ENCODE results near the gene ANGPTL4.
"Not testable (repeated sequence)": the region's sequence is repeated elsewhere in the genome, so short reads cannot be mapped to it uniquely, and the experiment has no call there.

ANGPTL4 gene, protein sequence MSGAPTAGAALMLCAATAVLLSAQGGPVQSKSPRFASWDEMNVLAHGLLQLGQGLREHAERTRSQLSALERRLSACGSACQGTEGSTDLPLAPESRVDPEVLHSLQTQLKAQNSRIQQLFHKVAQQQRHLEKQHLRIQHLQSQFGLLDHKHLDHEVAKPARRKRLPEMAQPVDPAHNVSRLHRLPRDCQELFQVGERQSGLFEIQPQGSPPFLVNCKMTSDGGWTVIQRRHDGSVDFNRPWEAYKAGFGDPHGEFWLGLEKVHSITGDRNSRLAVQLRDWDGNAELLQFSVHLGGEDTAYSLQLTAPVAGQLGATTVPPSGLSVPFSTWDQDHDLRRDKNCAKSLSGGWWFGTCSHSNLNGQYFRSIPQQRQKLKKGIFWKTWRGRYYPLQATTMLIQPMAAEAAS

DNA sequence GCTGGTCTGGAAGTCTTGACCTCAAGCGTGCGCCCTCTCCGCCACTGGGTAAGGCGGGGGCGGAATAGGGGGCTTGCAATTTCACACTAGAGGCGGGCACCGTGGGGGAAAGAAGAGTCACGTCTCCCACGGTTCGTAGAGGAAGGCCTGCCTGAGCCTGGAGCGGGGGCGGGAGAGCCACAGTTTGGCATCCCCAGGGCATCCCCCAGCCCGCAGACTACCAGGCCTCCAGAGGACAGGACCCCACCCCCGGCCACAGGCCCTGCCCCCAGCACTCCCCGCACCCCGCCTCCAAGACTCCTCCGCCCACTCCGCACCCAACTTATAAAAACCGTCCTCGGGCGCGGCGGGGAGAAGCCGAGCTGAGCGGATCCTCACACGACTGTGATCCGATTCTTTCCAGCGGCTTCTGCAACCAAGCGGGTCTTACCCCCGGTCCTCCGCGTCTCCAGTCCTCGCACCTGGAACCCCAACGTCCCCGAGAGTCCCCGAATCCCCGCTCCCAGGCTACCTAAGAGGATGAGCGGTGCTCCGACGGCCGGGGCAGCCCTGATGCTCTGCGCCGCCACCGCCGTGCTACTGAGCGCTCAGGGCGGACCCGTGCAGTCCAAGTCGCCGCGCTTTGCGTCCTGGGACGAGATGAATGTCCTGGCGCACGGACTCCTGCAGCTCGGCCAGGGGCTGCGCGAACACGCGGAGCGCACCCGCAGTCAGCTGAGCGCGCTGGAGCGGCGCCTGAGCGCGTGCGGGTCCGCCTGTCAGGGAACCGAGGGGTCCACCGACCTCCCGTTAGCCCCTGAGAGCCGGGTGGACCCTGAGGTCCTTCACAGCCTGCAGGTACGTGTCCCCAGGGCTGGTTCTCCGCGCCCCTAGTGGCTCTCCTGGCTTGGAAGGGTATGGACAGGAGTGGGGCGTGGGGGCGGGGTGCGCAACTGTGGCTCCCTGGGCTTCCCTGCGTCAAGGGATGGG is at the start of gene ANGPTL4:
Gene ANGPTL4, plus strand, starts transcription at position 353 of the 969 bp plus-strand sequence. Its CDS starts 167 bp downstream, at position 520.
- no peak for DNase-seq (ENCODE audit: low read depth)

DNA sequence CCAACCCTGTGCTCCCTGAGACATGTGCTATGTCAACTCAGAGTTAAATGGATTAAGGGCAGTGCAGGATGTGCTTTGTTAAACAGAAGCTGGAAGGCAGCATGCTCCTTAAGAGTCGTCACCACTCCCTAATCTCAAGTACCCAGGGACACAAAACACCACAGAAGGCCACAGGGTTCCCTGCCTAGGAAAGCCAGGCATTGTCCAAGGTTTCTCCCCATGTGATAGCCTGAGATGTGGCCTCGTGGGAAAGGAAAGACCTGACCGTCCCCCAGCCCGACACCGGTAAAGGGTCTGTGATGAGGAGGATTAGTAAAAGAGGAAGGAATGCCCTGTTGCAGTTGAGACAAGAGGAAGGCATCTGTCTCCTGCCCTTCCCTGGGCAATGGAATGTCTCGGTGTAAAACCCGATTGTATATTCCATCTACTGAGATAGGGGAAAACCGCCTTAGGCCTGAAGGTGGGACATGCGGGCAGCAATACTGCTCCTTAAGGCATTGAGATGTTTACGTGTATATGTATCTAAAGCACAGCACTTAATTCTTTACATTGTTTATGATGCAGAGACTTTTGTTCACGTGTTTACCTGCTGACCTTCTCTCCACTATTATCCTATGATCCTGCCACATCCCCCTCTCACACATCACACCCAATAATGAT is 48.8 kb upstream of the ANGPTL4 start:
- not testable (repeated sequence) for DNase-seq (ENCODE audit: low read depth)

DNA sequence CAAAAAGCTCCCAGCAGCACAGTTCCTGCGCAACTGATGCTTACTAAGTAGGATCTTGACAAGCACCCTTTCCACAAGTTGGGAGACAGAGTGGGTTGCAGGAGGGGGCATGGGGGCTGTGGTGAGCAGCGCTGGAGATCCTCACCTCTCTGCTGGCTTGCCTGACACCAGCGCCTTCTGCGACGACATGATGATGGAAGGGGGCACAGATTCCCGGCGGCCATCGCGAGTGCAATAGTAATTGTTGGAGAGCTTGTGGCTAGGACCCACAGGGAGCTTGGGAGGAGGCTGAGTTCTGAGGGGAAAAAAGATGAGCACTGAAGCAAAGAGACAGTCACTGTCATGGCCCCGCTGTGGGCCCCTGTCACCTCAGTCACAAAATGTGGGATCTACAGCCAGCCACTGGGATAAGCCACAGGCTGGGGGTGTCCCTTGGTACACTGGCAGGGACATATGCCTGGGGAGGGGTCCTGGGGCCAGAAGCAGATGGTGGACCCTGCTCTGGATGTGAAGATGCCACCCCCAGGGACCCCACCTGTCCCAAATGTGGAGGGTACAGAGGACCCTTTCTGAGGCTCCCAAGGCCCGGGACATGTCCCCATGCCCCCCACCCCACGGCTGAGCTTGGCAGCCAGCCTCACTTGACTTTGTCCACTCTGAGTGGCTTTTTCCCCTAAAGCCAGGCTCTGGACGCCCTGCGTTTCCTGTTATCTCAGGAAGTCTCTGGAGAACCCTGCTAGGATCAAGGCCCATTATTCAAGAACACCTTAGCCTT is 47.4 kb upstream of the ANGPTL4 start:
- no peak for DNase-seq (ENCODE audit: low read depth)

DNA sequence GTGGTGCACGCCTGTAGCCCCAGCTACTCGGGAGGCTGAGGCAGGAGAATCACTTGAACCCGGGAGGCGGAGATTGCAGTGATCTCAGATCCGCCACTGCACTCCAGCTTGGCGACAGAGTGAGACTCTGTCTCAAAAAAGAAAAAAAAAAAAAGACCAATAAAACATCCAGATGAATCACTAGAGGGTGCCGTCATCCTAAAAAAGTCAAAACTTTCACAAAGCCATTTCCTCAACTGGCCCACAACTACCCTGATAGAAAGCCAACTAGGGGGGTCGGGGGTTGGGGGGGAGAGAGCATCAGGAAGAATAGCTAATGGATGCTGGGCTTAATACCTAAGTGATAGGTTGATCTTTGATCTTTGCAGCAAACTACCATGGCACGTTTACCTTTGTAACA is 45.1 kb upstream of the ANGPTL4 start:
- DNase-seq (ENCODE audit: low read depth) = not testable (repeated sequence)

DNA sequence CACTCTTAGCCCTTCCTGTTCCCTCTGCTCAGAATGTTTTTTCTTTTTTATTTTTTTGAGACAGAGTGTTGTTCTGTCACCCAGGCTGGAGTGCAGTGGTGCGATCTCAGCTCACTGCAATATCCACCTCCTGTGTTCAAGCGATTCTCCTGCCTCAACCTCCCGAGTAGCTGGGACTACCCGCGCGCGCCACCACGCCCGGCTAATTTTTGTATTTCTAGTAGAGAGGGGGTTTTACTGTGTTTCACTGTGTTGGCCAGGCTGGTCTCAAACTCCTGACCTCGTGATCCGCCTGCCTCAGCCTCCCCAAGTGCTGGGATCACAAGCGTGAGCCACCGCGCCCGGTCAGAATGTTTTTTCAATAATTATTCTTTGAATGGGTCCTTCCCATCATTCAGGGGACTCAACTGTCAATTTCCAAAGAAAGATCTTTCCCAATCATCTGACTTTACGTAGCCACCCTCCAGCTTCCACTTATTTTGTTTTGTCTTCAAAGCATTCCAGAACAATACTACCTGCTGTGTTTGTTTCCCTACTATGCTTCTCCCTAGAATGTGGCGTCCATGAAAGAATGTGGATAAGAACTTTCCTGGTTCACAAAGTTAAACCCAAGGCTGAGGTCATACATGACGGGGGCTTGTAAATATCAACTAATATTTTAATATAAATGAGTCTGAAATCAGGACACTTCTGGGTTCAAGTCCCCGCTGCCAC is 44.0 kb upstream of the ANGPTL4 start:
- no peak for DNase-seq (ENCODE audit: low read depth)

DNA sequence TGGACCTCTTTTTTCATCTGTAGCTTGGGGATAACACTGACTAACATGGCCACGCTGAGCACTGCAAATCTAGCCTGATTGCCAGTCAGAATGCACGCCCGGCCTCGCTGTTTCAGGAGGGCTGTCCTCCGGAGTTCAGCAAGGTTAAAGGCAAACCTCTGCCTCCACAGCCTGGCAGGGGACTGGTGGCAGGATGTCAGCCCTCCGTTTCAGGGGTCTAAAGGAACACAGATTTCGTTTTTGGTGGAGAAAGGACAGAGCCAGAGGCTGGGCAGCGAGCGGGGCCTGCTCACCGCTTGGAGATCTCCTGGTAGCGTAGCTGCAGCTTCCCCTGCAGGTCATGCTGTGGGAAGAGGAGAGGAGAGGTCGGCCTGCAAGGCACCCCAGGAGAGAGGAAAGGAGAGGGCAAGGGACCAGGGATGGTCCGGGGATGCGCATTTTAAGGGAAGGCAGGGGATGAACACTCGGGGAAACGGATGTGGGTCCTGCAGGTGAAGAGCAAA is 43.3 kb upstream of the ANGPTL4 start:
- DNase-seq (ENCODE audit: low read depth) = no peak

DNA sequence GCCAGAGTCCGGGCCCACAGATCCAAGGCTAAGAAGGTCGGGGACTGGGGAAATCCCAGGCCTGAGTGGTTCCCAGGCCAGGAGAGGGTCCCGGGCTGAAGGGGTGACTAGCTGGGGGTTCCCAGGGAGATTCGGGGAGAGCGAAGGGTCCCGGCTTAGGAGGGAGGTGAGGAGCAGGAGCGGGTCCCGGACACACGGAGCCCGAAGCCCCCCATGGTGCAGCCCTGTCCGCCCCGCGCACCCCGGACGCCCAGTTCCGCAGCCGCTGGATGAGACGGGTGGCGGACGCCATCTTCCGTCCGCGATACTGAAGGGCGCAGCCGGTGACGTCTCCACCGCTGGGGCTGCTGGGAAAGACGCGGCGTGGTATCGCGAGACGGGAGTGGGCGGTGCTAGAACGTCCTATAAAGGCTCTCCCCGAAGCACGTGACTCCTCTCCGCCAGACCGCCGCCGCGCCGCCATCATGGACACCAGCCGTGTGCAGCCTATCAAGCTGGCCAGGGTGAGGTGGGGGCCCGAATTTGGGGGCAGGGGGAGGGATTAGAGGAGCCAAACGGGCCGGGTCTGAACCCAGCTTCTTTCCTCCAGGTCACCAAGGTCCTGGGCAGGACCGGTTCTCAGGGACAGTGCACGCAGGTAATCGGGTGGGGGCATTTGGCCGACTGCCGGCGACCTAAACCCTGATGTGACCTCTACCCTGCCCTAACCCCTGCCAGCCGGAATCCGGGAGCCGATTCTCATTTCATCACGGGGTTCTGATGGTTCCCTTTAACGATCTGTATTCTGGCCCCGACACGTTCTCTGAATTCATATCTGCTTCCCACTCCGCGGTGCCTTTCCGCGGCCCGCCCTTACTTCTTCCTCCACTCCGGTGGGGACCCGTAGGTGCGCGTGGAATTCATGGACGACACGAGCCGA is 42.6 kb upstream of the ANGPTL4 start, which contains the start of the genes NDUFA7 and RPS28:
Gene NDUFA7, minus strand, starts transcription at position 309 of the 919 bp plus-strand sequence. Its CDS starts 17 bp downstream, at position 292.
Gene RPS28, plus strand, starts transcription at position 430 of the 919 bp plus-strand sequence. Its CDS starts 35 bp downstream, at position 465.
- DNase-seq (ENCODE audit: low read depth) = peak; percentile 96

DNA sequence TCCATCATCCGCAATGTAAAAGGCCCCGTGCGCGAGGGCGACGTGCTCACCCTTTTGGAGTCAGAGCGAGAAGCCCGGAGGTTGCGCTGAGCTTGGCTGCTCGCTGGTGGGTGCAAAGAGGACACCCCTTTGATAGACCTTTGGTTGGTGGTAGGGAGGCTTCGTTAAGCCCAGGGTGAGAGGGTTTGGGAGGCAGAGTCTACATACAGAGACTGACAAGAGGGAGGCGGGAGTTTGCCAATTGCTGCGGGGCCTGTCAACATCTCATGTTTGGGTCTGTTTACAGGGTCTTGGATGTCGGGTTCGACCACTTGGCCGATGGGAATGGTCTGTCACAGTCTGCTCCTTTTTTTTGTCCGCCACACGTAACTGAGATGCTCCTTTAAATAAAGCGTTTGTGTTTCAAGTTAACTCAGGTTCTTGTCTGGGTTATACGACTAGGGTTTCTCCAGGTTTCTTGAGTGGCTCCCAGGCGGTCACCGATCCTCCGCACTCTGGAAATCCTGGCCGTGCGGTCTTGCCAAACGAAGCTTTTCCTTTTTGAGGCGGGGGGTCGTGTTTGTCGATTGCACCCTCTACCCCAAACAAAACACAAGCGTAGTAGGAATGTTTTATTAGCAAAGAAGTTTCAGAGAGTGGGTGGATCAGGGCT is 41.8 kb upstream of the ANGPTL4 start:
- DNase-seq (ENCODE audit: low read depth) = no peak

DNA sequence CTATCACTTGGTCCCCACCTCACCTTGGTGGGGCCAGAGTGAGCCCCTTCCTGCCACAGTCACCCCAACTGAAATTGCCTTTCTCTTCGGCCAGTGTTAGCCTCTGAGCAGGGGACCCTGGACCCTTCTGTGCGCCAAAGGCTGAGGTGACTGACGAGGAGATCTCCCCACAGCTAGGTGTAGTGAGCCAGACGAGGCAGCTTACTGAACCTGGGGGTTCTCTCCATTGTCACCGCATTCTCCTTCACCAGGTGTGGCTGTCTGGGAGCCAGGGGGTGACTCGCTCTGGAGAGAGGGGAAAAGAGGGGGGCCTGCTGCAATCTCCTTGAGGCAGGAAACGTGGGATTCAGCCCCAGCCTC is 41.3 kb upstream of the ANGPTL4 start:
- no peak for DNase-seq (ENCODE audit: low read depth)

DNA sequence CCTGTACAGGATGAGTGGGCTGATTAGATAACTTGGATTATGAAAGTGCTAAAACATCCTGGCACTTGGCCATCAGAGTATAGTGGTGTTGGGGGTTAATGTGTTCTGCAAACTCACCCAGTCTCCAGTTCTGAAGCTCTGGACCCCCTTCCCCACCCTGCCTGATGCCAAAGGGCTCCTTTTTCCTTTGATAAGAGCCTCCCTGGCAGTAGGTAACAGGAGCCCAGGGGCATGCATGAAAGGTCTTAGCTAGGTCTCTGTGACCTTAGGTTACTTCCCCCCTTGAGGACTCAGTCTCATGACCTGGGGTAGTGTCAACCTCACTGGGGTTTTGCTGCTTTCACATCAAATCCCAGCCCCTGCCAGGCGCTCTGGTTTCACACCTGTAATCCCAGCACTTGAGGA is 40.2 kb upstream of the ANGPTL4 start:
- no peak for DNase-seq (ENCODE audit: low read depth)

DNA sequence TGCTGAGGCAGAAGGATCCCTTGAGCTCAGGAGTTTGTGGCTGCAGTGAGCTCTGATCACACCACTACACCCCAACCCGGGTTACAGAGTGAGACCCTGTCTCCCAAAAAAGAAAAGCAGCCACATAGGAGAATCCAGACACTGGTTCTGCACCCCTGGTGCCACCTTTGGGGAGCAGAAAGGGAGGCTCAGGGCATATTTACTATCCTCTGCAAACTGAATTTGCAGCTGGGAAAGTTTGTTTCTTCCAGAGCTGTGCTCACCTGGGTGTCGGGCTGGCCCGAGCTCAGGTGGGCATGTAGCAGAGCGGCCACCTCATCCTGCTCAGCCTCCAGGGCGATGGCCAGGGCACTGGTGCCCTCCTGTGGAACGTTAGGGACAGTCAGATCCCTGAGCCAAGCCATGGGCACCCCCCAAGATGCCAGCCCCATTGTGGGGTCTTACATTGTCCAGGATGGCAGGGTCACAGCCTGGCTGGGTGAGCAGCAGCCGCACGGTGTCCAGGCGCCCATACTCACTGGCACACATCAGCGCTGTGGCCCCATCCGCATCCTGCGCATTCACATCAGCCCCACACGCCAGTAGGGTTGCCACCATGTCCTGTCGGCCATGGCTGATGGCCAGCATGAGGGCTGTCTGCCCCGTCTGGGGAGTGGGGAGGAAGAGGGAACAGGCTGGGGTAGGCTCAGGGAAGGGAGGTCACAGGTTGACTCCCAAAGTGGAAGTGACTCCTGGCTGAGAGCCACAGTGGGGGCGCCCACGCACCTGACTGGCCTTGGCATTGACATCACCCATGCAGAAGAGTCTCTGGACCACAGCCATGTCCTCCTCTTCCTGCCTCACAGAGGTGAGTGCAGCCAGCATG is 39.5 kb upstream of the ANGPTL4 start:
- no peak for DNase-seq (ENCODE audit: low read depth)

DNA sequence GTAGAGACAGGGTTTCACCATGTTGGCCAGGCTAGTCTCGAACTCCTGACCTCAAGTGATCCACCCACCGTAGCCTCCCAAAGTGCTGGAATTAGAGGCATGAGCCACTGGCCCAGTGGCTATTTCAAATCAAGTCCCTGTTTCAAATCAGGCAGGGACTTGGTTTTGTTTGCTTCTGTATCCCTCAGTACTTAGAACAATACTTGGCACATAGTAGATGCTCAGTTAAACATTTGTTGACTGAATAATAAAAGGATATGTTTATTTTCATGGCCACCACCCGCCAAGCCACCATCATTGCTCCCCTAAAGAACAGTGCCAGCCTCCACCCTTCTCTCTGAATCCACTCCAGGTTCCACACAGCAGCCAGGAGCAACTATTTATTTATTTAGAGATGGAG is 38.5 kb upstream of the ANGPTL4 start:
- no peak for DNase-seq (ENCODE audit: low read depth)

DNA sequence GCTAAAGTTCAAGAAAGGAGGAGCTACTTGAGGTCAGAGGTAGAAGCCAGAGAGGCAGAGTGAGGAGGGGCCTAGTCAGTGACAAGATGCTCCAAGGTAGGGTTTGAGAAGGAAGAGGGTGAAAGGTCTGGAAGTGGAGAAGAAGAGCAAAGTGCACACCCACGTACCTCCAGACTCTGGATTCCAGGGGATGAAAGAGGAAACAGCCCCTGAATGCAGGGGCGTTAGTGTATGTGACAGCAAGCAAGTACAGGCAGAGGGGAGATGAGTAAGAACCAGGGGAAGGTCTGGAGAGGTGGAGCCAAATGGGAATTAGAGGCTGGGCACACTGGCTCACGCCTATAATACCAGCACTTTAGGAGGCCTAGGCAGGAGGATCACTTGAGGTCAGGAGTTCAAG is 34.0 kb upstream of the ANGPTL4 start:
- DNase-seq (ENCODE audit: low read depth) = no peak

DNA sequence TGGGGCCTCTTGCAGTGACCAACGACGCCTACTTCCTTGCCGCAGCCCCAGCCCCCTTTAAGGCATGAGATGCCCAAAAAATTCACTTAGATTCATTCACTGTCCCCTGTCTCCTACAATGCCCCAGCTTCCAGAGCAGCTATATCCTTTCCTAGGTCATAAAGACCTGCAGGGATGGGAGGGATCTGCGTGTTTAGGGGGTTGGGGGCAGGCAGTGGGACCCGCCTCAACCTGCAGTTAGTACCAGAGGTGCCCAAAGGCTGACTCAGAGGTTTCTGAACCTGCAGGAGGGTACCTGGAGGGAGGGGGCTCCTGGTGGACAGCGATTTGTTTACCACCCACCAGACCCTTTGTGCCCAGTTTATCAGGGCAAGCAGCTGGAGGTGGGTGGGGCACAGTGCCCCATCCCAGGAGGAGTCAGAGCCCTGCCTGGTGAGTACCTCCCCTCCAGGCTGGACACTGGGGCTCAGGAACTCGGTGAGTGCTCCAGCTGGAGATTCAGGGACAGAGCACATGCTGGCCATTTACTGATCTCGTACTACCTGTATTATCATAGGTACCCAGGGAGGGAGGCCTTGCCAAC is 32.6 kb upstream of the ANGPTL4 start:
- no peak for DNase-seq (ENCODE audit: low read depth)

DNA sequence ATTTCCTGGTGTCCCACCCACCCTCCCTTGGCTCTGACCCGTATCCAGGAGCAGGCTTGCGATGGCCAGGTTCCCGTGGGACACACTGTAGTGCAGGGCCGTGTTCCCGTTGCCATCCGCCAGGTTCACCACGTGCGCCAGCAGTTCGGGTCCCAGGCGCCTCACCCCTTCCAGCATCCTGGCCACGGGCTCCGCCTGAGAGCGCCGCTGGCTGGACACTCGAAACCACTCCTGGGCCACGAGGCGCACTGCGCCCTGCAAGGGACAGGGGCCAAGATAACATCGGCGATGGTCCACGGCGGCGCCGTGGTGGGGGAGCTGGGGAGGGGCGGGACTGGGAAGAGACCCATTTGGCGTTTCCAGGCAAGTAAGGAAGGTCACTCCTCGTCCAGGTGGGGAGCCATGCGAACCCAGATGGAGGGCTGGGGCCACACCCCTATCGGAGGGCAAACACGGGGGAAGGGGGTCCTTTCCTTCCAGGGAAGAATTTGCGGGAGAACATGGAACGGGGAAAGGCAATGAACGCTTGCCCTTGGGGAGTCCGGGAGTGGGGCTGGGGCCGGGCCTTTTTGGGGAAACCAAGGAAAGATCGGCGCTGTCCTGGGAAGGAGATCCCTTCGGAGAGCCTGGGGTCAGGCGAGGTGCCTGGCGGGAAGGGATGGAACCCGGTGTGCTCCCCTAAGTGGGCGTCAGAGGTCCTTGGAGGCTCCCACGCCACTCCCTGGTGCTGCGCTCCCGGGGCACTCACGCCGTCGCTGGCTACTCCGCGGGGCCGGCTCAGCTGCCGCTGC is 30.8 kb upstream of the ANGPTL4 start:
- DNase-seq (ENCODE audit: low read depth) = no peak

DNA sequence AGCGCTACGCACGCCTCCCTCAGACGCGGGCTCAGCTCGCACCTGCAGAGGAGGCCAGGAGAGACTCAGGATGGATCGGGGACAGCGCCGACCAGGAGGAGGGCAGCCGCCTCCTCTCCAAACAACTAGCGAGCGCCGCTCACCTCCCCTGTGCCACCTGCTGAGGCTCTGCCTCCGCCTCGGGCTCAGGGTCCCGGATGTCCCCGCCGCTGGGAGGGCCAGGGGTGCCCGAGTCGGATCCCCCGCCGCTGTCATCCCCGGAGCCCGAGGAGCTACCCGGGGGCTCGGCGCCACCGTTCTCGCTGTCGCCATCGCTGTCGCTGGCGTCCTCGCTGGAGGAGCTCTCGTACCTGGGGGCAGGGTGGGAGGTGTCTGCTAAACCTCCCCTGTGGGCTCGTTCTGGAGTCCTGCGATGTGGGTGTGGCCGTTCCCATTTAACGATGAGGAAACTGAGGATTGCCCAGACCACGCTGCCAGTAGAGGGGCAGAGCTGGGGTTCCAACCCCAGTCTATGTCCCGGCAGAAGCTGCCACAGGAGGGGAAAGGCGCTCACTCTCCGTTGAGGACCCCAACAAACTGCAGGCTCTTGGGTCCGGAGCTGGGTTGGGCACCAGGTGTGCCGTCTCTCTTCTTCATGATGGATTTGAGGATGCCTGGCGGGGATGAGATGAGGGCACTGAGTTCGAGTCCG is 30.0 kb upstream of the ANGPTL4 start:
- no peak for DNase-seq (ENCODE audit: low read depth)
